K562 (cell line): Measurements from ENCODE around the gene TUBD1. TPM values are rescaled to one million over a fixed set of nuclear protein-coding genes. Genes with fewer than 3 reads are reported as not detected.
A peak's percentile ranks its signal among the peaks of the same experiment; 100 is the strongest.

Source experiments
- E2F6 ChIP-seq, 2 experiments: IDR thresholded peaks; 2 replicates each; pipeline ENCODE4 v1.6.1; 2011; ENCODE audit warnings: borderline replicate concordance in 1 of 2, control low read depth in 1 of 2, low read depth in 1 of 2, low read length in 1 of 2, mild to moderate bottlenecking in 1 of 2, mixed read lengths in 1 of 2, moderate library complexity in 1 of 2; ENCODE audit not compliant: insufficient read depth in 1 of 2, insufficient read length in 1 of 2, poor library complexity in 1 of 2, severe bottlenecking in 1 of 2; ENCODE audit errors: extremely low read depth in 1 of 2
- ETV6 ChIP-seq, 3 experiments: fragments of 150-350 bp in 1 of 3; sonication (generic) in 1 of 3; formaldehyde crosslinking in 1 of 3; IDR thresholded peaks; 2 replicates each; pipeline versions ENCODE4 v1.6.1 to v1.8.0; 2014 to 2022; ENCODE audit warnings: borderline replicate concordance in 2 of 3, low read depth in 2 of 3, antibody characterized with exemption in 1 of 3, low read length in 1 of 3, mild to moderate bottlenecking in 1 of 3, missing genetic modification reagents in 1 of 3
- FOXP4 ChIP-seq: sonication (generic); formaldehyde crosslinking; IDR thresholded peaks from 2 replicates; pipeline ENCODE4 v1.8.0; 2022; ENCODE audit warnings: mild to moderate bottlenecking, missing genetic modification reagents, borderline replicate concordance
- GABPB2 ChIP-seq: fragments of 250-450 bp; sonication (Bioruptor Pico); conservative IDR thresholded peaks from 2 replicates; pipeline ENCODE4 v1.5.1; 2021; ENCODE audit warnings: mild to moderate bottlenecking
- GTF2F1 ChIP-seq: IDR thresholded peaks from 2 replicates; pipeline ENCODE4 v1.6.1; 2011; ENCODE audit warnings: low read depth, low read length, improper control_type of control experiment
- NR4A1 ChIP-seq, 2 experiments: fragments of 250-450 bp in 1 of 2; fragments of 450-650 bp in 1 of 2; sonication (Bioruptor Pico) in 1 of 2; IDR thresholded peaks; 2 replicates each; pipeline versions ENCODE4 v1.4.0 to v1.6.1; 2016 to 2020; ENCODE audit warnings: mild to moderate bottlenecking in 2 of 2, missing compliant biosample characterization in 1 of 2, missing genetic modification characterization in 1 of 2, moderate library complexity in 1 of 2
- ZNF609 ChIP-seq: sonication (generic); formaldehyde crosslinking; IDR thresholded peaks from 2 replicates; pipeline ENCODE4 v1.8.1; 2023; ENCODE audit warnings: missing genetic modification reagents, mild to moderate bottlenecking, borderline replicate concordance
- polyA plus RNA-seq, 8 experiments: library from polyadenylated mRNA; depleted of rRNA in 4 of 8; stranded (reverse) in 5 of 8; unstranded in 3 of 8; fragments of >200 nt; fragmentation: Nextera tagmentation in 2 of 8; fragmentation: Illumina TruSeq in 1 of 8; extraction: Ambion mirVana in 2 of 8; extraction: Trizol in 1 of 8; gene quantifications; 2 replicates each; pipeline versions ENCODE4 v1.2.1 to v1.2.3, GENCODE V29; 2011 to 2014; ENCODE audit warnings: inconsistent platforms in 1 of 8, missing spikeins in 1 of 8
- total RNA-seq, 7 experiments: library from RNA; depleted of rRNA in 6 of 7; stranded (reverse); fragments of >200 nt in 6 of 7; fragmentation: Illumina TruSeq in 2 of 7; extraction: Trizol in 2 of 7; gene quantifications; 2 replicates each; pipeline versions ENCODE4 v1.2.1 to v1.2.3, GENCODE V29; 2011 to 2021; ENCODE audit warnings: low replicate concordance in 1 of 7
- TF ChIP-seq, protein P1 (sequence below), 2 experiments: fragments of 450-650 bp; IDR thresholded peaks; 2 replicates each; pipeline ENCODE4 v1.6.1; 2018; ENCODE audit warnings: mild to moderate bottlenecking in 2 of 2, low read depth in 1 of 2; ENCODE audit not compliant: partially characterized antibody in 2 of 2

The TUBD1 gene
- total and polyA plus RNA-seq, 9 of the 15 experiments (the other 6 are each of a cell fraction or from before 2014, with no cell fraction given) = 10.8 to 35.3 (median 17.9) TPM

DNA sequence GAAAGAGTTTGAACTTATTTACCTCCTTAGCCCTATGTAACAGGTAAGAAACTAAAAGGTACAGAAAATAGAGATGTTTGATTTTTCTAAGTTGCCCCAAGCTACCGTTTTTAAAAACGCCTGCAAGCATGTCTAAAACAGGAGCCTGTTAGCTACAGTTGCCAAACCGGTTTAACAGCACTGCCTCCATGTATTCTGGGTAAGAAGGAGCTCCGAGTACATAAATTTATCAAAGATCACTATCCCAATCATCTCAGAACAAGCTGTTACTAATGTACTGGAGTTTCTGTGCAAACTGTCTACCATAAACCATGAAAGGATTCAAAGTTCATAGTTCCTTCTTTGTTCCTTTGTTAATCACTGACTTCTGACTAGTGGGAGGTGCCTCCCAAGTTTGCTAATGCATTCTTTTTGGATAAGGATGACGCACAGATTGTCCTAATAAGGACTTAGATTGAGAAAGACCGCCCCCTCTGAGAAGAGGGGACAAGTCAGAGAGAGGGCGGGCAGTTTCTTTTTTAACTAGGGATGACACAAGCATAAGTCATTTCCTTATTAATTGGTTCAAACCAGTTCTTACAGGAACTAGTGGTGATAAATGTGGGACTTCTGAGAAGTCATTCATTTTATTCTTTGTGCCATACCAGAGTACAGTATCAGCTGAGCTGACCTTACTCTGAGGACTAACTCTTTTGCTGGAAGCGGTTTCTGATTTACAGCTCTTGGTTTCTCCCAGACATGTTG is 55.3 kb downstream of the TUBD1 start (continued):
- TF ChIP-seq, protein P1, sequence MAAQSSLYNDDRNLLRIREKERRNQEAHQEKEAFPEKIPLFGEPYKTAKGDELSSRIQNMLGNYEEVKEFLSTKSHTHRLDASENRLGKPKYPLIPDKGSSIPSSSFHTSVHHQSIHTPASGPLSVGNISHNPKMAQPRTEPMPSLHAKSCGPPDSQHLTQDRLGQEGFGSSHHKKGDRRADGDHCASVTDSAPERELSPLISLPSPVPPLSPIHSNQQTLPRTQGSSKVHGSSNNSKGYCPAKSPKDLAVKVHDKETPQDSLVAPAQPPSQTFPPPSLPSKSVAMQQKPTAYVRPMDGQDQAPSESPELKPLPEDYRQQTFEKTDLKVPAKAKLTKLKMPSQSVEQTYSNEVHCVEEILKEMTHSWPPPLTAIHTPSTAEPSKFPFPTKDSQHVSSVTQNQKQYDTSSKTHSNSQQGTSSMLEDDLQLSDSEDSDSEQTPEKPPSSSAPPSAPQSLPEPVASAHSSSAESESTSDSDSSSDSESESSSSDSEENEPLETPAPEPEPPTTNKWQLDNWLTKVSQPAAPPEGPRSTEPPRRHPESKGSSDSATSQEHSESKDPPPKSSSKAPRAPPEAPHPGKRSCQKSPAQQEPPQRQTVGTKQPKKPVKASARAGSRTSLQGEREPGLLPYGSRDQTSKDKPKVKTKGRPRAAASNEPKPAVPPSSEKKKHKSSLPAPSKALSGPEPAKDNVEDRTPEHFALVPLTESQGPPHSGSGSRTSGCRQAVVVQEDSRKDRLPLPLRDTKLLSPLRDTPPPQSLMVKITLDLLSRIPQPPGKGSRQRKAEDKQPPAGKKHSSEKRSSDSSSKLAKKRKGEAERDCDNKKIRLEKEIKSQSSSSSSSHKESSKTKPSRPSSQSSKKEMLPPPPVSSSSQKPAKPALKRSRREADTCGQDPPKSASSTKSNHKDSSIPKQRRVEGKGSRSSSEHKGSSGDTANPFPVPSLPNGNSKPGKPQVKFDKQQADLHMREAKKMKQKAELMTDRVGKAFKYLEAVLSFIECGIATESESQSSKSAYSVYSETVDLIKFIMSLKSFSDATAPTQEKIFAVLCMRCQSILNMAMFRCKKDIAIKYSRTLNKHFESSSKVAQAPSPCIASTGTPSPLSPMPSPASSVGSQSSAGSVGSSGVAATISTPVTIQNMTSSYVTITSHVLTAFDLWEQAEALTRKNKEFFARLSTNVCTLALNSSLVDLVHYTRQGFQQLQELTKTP (IDR thresholded peaks at IDR 0.05; ENCODE audit: low read depth in 1 of 2, partially characterized antibody in 2 of 2) = peak in 1 of 2 experiments; percentile 90
- no peak for TF ChIP-seq E2F6 (IDR thresholded peaks at IDR 0.05; ENCODE audit: borderline replicate concordance in 1 of 2, extremely low read depth in 1 of 2, insufficient read depth in 1 of 2, insufficient read length in 1 of 2, low read depth in 1 of 2, low read length in 1 of 2, poor library complexity in 1 of 2, severe bottlenecking in 1 of 2)
- TF ChIP-seq NR4A1 (CRISPR knock-in tag; IDR thresholded peaks at IDR 0.05) = no peak
- TF ChIP-seq NR4A1 (tag; IDR thresholded peaks at IDR 0.05) = peak; percentile 95
- TF ChIP-seq ZNF609 (CRISPR knock-in tag) = no peak
- TF ChIP-seq ETV6 (IDR thresholded peaks at IDR 0.05; ENCODE audit: borderline replicate concordance in 1 of 2, low read depth in 2 of 2, low read length in 1 of 2) = peak in 1 of 2 experiments; percentile 47; a peak in 1 of 4 replicates
- TF ChIP-seq ETV6 (CRISPR knock-in tag; IDR thresholded peaks at IDR 0.05; ENCODE audit: borderline replicate concordance) = no peak
- 0 out of 2 replicates have a peak, but pooled peaks have one; percentile 24 for TF ChIP-seq GABPB2 (CRISPR knock-in tag)
- TF ChIP-seq FOXP4 (CRISPR knock-in tag) = no peak
- TF ChIP-seq GTF2F1 = peak; percentile 87; the same call in 1 of the 2 replicates
